KOPT-K1 (cell line): ENCODE results near the gene GNAS-AS1.

Experiments
- H3K27ac ChIP-seq: fragments of 200-600 bp; sonication (generic); 2 replicates; pipeline ENCODE4 v1.5.1; 2016; ENCODE audit warnings: antibody characterized with exemption, mild to moderate bottlenecking, low read depth, low read length; ENCODE audit not compliant: poor library complexity, severe bottlenecking
- H3K36me3 ChIP-seq: fragments of 200-600 bp; sonication (generic); 2 replicates; pipeline ENCODE4 v1.5.1; 2017; ENCODE audit warnings: antibody characterized with exemption, mild to moderate bottlenecking, low read length, moderate library complexity; ENCODE audit not compliant: insufficient read depth
- H3K9me3 ChIP-seq: fragments of 200-600 bp; sonication (generic); 2 replicates; pipeline ENCODE4 v1.5.1; 2017; ENCODE audit warnings: antibody characterized with exemption, low read length, mild to moderate bottlenecking; ENCODE audit not compliant: insufficient read depth, poor library complexity, severe bottlenecking

The GNAS-AS1 gene

DNA sequence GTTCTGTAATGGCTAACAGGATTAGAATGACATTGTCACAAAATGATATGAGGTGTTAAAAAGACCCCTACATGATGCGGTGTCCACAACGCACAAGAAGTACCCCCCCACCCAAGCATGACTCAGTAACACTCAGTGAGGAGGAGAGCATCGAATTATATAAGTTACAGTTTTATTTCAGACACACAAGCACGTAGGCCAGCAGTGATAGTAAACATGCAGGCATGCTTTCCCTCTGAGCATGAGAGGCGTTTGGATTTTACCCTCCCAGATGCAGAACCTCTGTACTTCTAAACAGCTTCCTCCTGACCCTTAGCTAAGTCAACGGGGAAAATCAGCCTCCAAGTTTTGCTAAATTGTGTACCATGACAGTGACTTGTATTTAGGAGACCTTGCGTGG is 25.7 kb upstream of the GNAS-AS1 start:
- Histone ChIP-seq H3K9me3 (no peaks in the 10 kb centered on the region), H3K27ac (no peak overlapping the region), H3K36me3 (no peaks in the 10 kb centered on the region)

- Histone ChIP-seq H3K36me3 (no peaks in the 10 kb centered on the region), H3K9me3 (no peaks in the 10 kb centered on the region), H3K27ac (no peak overlapping the region)
Measured at GRCh38 chr20:58875541-58876134, 24.9 kb upstream of the GNAS-AS1 start.

GRCh38 chr20:58875111-58875510 is 24.4 kb upstream of the GNAS-AS1 start:
- no peak overlapping the region for H3K27ac ChIP-seq
- H3K9me3 ChIP-seq, result no peaks in the 10 kb centered on the region
- no peaks in the 10 kb centered on the region for H3K36me3 ChIP-seq

GRCh38 chr20:58874469-58874868 is 23.8 kb upstream of the GNAS-AS1 start:
- no peaks in the 10 kb centered on the region for H3K9me3 ChIP-seq

GRCh38 chr20:58871533-58872102 is 20.9 kb upstream of the GNAS-AS1 start:
- H3K27ac ChIP-seq, result no peak overlapping the region

More at GRCh38 chr20:58874469-58874868, 23.8 kb upstream of the GNAS-AS1 start:
- no peak overlapping the region for H3K27ac ChIP-seq
- no peaks in the 10 kb centered on the region for H3K36me3 ChIP-seq

DNA sequence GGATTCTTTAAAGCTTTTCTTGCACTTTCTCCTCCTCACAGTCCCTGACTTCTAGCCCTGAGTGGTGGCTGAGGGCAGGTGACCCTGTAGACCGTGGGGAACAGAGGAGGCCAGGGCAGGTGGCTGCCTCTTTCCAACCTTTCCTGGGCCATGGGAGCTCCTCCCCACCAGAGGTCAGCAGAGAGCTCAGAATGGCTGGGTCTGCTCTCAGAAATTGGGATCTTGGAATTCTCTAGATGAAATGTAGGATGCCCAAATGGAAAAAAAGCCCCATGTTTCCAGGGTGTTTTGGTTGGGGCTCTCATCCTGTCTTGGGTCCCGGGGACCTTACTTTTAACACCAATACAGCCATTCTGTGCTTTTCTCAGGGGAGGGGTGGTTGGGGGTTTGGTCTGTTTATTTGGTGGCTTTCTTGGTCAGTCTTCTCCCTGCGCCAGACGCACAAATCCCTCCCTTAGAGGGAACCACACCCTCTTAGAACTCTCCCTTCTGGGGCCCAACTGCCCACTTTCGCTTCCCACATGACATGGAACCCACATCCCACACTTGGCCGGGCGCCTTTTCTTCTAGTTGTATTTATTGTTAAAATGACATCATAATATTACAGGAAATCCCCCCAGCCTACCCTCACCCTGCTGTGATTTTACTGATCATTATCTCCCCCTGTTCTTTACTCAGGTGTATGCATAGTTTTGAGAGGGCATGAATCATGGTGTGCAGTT is 19.8 kb upstream of the GNAS-AS1 start:
- Histone ChIP-seq H3K27ac (no peak overlapping the region), H3K9me3 (no peaks in the 10 kb centered on the region), H3K36me3 (no peaks in the 10 kb centered on the region)

More at GRCh38 chr20:58871533-58872102, 20.9 kb upstream of the GNAS-AS1 start:
- H3K36me3 ChIP-seq, result no peaks in the 10 kb centered on the region
- no peaks in the 10 kb centered on the region for H3K9me3 ChIP-seq

- no peak overlapping the region for H3K27ac ChIP-seq
- no peaks in the 10 kb centered on the region for H3K36me3 ChIP-seq
- H3K9me3 ChIP-seq, result no peaks in the 10 kb centered on the region
Measured at GRCh38 chr20:58869662-58870227, 19.0 kb upstream of the GNAS-AS1 start.

- Histone ChIP-seq H3K27ac (no peak overlapping the region), H3K9me3 (no peaks in the 10 kb centered on the region), H3K36me3 (no peaks in the 10 kb centered on the region)
Measured at GRCh38 chr20:58868795-58869194, 18.1 kb upstream of the GNAS-AS1 start.

- H3K9me3 ChIP-seq, result no peaks in the 10 kb centered on the region
- H3K27ac ChIP-seq, result no peak overlapping the region
- H3K36me3 ChIP-seq, result no peaks in the 10 kb centered on the region
Measured at GRCh38 chr20:58867211-58867610, 16.5 kb upstream of the GNAS-AS1 start.

GRCh38 chr20:58865843-58866242 is 15.1 kb upstream of the GNAS-AS1 start:
- Histone ChIP-seq H3K27ac (no peak overlapping the region), H3K36me3 (no peaks in the 10 kb centered on the region), H3K9me3 (no peaks in the 10 kb centered on the region)

DNA sequence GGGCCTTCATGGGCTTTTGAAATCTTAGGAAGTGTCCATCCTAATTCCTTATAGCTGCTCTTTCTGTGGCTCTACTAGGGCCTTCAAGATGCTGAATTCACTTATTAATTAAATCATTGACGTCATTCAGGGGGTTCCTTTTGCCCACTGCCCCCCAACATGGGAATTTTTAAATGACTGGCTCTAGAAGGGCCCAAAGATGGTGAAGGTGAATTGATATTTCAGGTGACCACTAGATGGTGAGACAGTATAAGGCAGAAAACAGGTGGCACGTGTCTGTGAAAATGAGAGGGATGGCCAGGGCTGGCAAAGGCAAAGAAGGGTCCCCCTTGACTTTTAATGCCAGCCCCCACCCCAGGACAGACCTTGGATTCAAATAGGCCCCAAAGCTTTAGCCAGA is 13.6 kb upstream of the GNAS-AS1 start:
- Histone ChIP-seq H3K27ac (no peak overlapping the region), H3K9me3 (no peaks in the 10 kb centered on the region), H3K36me3 (no peaks in the 10 kb centered on the region)

DNA sequence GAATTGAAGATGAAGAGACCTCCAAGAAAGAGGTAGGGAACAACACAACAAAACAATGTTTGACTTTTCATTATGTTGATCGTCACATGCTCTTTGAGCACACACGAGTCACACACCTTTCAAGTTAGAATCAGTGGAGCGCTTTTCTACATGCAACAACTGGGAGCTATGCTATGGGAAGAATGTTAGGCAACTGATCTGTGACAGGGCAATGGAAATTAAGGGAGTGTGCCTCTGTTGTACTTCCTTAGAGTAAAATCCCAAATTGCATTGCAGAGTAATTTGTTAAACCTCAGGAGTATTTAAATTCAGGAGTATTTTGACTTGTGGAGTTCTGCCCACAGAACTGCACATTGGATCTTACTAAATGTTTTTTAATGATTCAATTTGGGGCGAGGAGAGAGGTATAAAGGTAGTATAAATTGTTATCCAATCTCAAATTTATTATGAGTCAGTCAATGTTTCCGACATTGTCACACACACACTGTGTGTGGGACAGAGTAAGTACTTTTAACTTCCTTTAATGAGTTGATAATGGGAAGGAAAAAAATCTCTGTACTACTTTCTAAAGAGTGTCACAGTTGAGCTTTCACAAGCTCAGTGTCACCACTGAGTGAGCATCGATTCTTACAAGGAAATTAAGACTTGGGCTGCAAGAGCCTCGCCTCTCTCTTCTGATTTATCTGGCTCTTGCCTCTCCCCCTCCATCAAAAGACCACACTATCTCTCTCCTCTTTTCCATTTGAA is 12.5 kb upstream of the GNAS-AS1 start:
- no peak overlapping the region for H3K27ac ChIP-seq
- no peaks in the 10 kb centered on the region for H3K36me3 ChIP-seq
- H3K9me3 ChIP-seq, result no peaks in the 10 kb centered on the region

GRCh38 chr20:58855506-58856389 is 5.0 kb upstream of the GNAS-AS1 start:
- Histone ChIP-seq H3K9me3 (peaks cover 33% of the 10 kb centered on the region), H3K27ac (no peak overlapping the region), H3K36me3 (no peaks in the 10 kb centered on the region)
